Effector memory CD4-positive, alpha-beta T cell (primary cell): Measurements from ENCODE around the gene SLC9A4.

Experiments used
- DNase-seq, 3 donors: peaks; one replicate each; pipeline ENCODE4 v3.0.0-alpha.2; 2020
- H3K27ac ChIP-seq: 2 replicates; pipeline ENCODE4 v1.7.0; 2013; ENCODE audit warnings: mild to moderate bottlenecking, low read length, moderate library complexity; ENCODE audit not compliant: insufficient read depth, poor library complexity, severe bottlenecking
- H3K27me3 ChIP-seq: replicated peaks from 2 replicates; pipeline ENCODE4 v1.7.0; 2013; ENCODE audit warnings: mild to moderate bottlenecking, low read length; ENCODE audit not compliant: insufficient read depth, control insufficient read depth, poor library complexity, severe bottlenecking
- H3K36me3 ChIP-seq: 2 replicates; pipeline ENCODE4 v1.7.0; 2013; ENCODE audit warnings: mild to moderate bottlenecking, low read length, moderate library complexity; ENCODE audit not compliant: control insufficient read depth, insufficient read depth
- H3K4me1 ChIP-seq: 2 replicates; pipeline ENCODE4 v1.7.0; 2013; ENCODE audit warnings: low read length, mild to moderate bottlenecking; ENCODE audit not compliant: control insufficient read depth, insufficient read depth, poor library complexity, severe bottlenecking
- H3K4me3 ChIP-seq: 2 replicates; pipeline ENCODE4 v1.7.0; 2013; ENCODE audit warnings: low read length, low read depth, mild to moderate bottlenecking; ENCODE audit not compliant: insufficient read depth, poor library complexity, severe bottlenecking
- H3K9me3 ChIP-seq: 2 replicates; pipeline ENCODE4 v1.7.0; 2013; ENCODE audit warnings: mild to moderate bottlenecking, low read length, moderate library complexity; ENCODE audit not compliant: control insufficient read depth

Gene SLC9A4

GRCh38 chr2:102480285-102481195 lies 7.5 kb downstream of the SLC9A4 start:
- Histone ChIP-seq H3K36me3 (no peaks in the 10 kb centered on the region), H3K27ac (no peak overlapping the region), H3K4me3 (no peak overlapping the region), H3K9me3 (no peaks in the 10 kb centered on the region), H3K4me1 (no peaks in the 10 kb centered on the region), H3K27me3 (no peaks in the 10 kb centered on the region)
- no peak for DNase-seq

- no peaks in the 10 kb centered on the region for H3K4me1 ChIP-seq
- no peaks in the 10 kb centered on the region for H3K27me3 ChIP-seq
- no peak overlapping the region for H3K27ac ChIP-seq
- no peak overlapping the region for H3K4me3 ChIP-seq
- no peaks in the 10 kb centered on the region for H3K9me3 ChIP-seq
- no peaks in the 10 kb centered on the region for H3K36me3 ChIP-seq
- DNase-seq: no peak
These were observed 8.9 kb downstream of the SLC9A4 start for GRCh38 chr2:102481931-102482330.

DNA sequence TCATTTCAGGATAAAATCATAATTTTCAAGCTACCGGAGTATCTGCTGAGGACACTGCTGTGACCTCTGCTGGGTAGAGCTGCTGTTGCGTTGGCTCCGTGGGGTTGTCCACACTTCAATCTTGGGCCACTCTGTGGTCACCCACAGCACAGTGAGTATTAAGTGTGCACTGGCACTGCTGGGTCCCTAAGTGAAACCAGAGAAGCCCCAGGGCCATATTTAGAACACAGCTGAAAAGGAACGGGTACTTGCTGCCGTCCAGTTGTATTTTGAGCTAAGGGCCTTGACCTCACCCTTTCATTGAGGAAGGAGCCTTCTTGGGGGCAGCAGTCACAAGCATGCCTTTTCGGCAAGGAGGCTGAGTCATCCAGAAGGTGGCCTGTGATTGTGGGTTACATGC lies 10.1 kb downstream of the SLC9A4 start:
- H3K27me3 ChIP-seq: no peaks in the 10 kb centered on the region
- no peak overlapping the region for H3K27ac ChIP-seq
- no peaks in the 10 kb centered on the region for H3K36me3 ChIP-seq
- H3K9me3 ChIP-seq: no peaks in the 10 kb centered on the region
- H3K4me3 ChIP-seq: no peak overlapping the region
- no peak for DNase-seq
- H3K4me1 ChIP-seq: no peaks in the 10 kb centered on the region

- Histone ChIP-seq H3K27me3 (no peaks in the 10 kb centered on the region), H3K27ac (no peak overlapping the region), H3K4me3 (no peak overlapping the region), H3K36me3 (no peaks in the 10 kb centered on the region), H3K9me3 (no peaks in the 10 kb centered on the region), H3K4me1 (no peaks in the 10 kb centered on the region)
- DNase-seq: no peak
These were observed 11.5 kb downstream of the SLC9A4 start for GRCh38 chr2:102484310-102485061.

DNA sequence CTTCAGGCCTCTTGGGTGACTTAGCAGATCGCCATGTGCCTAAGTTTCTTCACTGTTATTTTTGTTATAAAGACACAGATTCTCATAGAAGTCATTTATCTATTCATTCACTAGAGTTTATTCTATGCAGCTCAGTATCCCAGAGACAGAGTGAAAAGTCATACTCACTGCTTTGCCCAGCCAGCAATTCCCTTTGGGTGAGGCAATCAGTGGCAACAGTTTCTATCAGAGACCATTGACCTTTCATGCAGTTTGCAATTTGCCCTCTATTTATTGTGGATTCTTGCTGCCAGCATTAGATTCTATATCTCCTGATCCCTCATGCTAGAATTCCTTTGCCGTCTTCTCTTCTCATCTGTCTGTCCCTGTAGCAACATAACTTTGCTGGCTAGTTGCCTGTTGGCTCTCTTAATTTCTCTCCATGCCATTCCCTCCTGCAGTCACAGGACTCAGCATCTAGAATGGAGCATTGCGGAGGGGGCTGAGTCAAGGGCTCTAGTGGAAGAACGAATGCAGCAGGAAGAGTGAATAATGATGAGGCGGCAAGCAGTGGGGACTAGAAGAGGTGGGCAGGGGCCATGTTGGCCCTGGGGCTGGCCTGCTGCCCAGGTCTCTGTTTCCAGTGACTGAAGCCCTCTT lies 12.2 kb downstream of the SLC9A4 start:
- Histone ChIP-seq H3K4me1 (no peaks in the 10 kb centered on the region), H3K9me3 (no peaks in the 10 kb centered on the region), H3K27me3 (no peaks in the 10 kb centered on the region), H3K27ac (no peak overlapping the region), H3K4me3 (no peak overlapping the region), H3K36me3 (no peaks in the 10 kb centered on the region)
- no peak for DNase-seq

DNA sequence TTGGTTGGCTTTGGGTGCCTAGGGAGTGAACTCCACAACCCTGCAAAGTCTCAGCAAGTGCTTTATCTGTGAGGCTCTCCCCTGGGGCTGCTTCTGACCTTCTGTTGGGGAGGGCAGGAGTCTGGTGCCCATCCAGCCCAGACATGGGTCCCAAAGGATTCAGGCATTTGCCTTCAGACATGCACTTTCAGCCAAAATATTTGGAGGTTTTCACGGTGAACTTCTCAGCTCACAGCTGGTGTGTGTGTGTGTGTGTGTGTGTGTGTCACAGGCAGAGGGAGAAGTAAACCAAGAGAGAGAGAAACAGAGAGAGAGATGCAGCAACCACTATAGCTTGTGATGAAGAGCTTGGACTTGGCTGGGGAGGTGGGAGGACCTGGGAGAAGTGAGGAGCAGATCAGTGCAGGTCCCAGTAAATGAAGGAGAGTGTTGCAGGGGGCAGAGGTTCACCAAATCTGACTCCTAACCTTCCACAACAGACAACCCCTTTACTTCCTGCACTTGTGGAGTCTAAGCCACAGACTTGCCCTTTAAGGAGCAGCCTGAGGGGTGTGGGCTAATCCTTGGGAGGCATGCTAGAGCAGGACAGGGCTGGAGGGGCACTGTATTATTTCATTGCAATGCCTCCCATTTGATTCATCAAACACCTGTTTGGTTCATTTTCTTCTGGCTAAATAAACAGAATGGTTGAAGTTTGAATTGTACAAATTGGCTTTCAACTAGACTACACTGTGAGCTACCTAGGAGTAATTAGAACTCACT lies 14.1 kb downstream of the SLC9A4 start:
- no peak overlapping the region for H3K27ac ChIP-seq

DNA sequence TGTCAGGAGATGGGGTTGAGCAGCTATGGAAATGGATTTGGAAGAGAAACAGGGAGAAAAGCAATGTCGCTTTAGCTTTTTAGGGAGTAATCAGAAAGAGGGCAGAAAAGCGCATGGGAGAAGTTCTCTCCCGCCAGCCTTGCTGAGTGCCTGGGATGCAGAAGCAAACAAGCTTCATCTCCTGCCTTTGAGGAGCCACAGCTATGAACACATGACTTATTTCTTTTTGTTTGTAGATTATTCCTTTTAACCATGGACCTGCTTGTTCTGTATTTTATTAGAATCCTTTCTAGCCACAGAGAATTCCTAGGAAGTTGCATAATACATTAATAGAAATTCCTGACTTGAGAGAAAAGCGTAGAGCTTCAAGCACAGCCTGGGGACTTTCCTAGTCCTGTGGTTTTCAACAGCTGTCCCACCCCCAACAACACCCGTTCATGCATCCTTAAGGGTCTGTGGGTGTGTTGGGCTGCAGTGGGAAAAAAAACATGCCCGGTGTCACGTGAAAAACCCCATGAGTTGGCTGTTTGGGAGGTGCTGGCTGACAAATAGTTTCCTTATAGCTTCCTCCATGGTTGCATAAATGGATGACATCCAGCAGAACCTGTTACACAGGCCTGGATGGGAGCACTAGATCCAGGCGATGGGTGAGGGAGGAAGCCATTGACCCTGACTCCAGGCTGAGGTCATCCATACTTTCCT lies 14.9 kb downstream of the SLC9A4 start:
- no peak for DNase-seq
- Histone ChIP-seq H3K4me3 (no peak overlapping the region), H3K27ac (no peak overlapping the region), H3K36me3 (no peaks in the 10 kb centered on the region), H3K4me1 (no peaks in the 10 kb centered on the region), H3K9me3 (no peaks in the 10 kb centered on the region), H3K27me3 (no peaks in the 10 kb centered on the region)

More for the DNA sequence above, 14.1 kb downstream of the SLC9A4 start:
- Histone ChIP-seq H3K4me3 (no peak overlapping the region), H3K9me3 (no peaks in the 10 kb centered on the region), H3K36me3 (no peaks in the 10 kb centered on the region), H3K27me3 (no peaks in the 10 kb centered on the region), H3K4me1 (no peaks in the 10 kb centered on the region)
- DNase-seq: no peak

DNA sequence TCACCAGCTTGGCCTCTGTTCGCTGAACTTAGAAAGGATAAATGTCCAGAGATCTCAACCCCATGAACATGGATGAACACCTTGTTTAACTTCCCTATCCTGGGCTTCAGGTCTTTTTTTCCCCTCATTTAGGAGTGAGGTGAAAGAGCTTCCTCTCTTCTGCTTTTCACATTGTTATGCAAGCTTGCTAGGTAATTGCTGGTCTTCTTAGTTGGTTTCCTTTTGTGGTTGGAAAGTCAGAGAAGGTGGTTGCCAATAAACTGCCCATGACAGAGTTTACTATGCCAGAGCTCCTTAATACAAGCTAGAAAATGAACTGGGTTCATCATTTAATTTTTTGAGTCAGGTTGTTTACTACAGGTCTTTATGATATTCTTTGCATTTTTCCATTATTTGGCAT lies 16.6 kb downstream of the SLC9A4 start:
- Histone ChIP-seq H3K9me3 (no peaks in the 10 kb centered on the region), H3K36me3 (no peaks in the 10 kb centered on the region), H3K4me3 (no peak overlapping the region), H3K4me1 (no peaks in the 10 kb centered on the region), H3K27me3 (no peaks in the 10 kb centered on the region), H3K27ac (no peak overlapping the region)
- no peak for DNase-seq

GRCh38 chr2:102492006-102492405 lies 19.0 kb downstream of the SLC9A4 start:
- Histone ChIP-seq H3K4me3 (no peak overlapping the region), H3K27ac (no peak overlapping the region), H3K36me3 (no peaks in the 10 kb centered on the region), H3K27me3 (no peaks in the 10 kb centered on the region), H3K9me3 (no peaks in the 10 kb centered on the region), H3K4me1 (no peaks in the 10 kb centered on the region)
- DNase-seq: no peak
